Adipocyte (in vitro differentiated cells): ENCODE results near the gene EML1.
"Not testable (repeated sequence)": the region's sequence is repeated elsewhere in the genome, so short reads cannot be mapped to it uniquely, and the experiment has no call there.

Experiments used
- DNase-seq: peaks from one replicate; pipeline ENCODE4 v3.0.0-alpha.2; 2015; ENCODE audit warnings: low read depth
- H3K27me3 ChIP-seq: replicated peaks from 2 replicates; pipeline ENCODE4 v1.7.0; 2013; ENCODE audit warnings: mild to moderate bottlenecking, low read length, moderate library complexity; ENCODE audit not compliant: control insufficient read depth, insufficient read depth
- H3K36me3 ChIP-seq: 2 replicates; pipeline ENCODE4 v1.7.0; 2013; ENCODE audit warnings: low read length, mild to moderate bottlenecking, moderate library complexity; ENCODE audit not compliant: control insufficient read depth, insufficient read depth, severe bottlenecking
- H3K4me1 ChIP-seq: 2 replicates; pipeline ENCODE4 v1.7.0; 2013; ENCODE audit warnings: mild to moderate bottlenecking, low read length, moderate library complexity; ENCODE audit not compliant: control insufficient read depth, insufficient read depth
- H3K4me3 ChIP-seq: 2 replicates; pipeline ENCODE4 v1.7.0; 2013; ENCODE audit warnings: mild to moderate bottlenecking, low read length, moderate library complexity
- H3K9ac ChIP-seq: 2 replicates; pipeline ENCODE4 v1.7.0; 2013; ENCODE audit warnings: mild to moderate bottlenecking, low read length, moderate library complexity
- H3K9me3 ChIP-seq: 2 replicates; pipeline ENCODE4 v1.7.0; 2013; ENCODE audit warnings: mild to moderate bottlenecking, low read length, moderate library complexity; ENCODE audit not compliant: control insufficient read depth

The EML1 gene

DNA sequence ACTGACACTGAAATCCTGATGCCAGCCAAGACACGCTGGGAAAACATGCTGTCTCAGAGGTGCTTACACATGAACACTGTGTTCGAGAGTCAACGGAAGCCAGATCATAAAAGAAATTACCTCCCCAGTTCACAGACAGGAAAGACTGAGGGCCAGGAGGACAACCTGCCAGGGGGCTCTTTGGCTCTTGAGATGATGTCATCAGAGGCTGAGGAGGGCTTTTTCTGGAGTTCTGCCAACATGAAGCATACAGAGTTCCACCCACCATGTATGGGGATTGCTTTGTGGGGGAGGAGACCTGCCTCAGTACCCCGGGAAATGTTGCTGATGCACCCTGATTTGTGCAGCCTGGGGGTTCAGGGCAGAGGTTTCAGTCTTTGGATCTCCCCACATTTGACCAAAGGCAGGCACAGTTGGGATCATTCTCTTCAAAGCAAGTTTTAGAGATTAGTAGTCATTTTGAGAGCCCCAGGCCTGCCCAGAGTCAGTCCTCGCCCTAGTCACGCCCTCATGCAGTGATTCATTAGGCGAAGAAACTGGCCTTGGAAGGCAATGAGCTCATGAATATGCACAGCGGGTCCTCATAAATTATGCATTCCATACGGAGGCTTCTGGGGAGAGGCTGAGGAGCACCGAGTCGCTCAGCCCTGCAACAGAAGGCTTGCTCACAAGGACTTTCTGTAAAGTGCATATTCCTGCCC lies 34.9 kb upstream of the EML1 start:
- Histone ChIP-seq H3K36me3 (no peaks in the 10 kb centered on the region), H3K4me1 (peaks cover 54% of the 10 kb centered on the region), H3K9ac (no peak overlapping the region), H3K27me3 (no peaks in the 10 kb centered on the region), H3K9me3 (no peaks in the 10 kb centered on the region), H3K4me3 (no peak overlapping the region)
- DNase-seq: peak; percentile 89

- peaks cover 50% of the 10 kb centered on the region for H3K4me1 ChIP-seq
- H3K9me3 ChIP-seq: no peaks in the 10 kb centered on the region
- no peak for DNase-seq
- H3K9ac ChIP-seq: no peak overlapping the region
- no peak overlapping the region for H3K4me3 ChIP-seq
- H3K36me3 ChIP-seq: no peaks in the 10 kb centered on the region
- no peaks in the 10 kb centered on the region for H3K27me3 ChIP-seq
Observed at GRCh38 chr14:99758872-99759545, 34.2 kb upstream of the EML1 start.

- Histone ChIP-seq H3K4me3 (no peak overlapping the region), H3K27me3 (peaks cover 4% of the 10 kb centered on the region)
- DNase-seq: no peak
Observed at GRCh38 chr14:99759546-99759925, 33.7 kb upstream of the EML1 start.

GRCh38 chr14:99760817-99761216 lies 32.4 kb upstream of the EML1 start:
- no peak for DNase-seq
- H3K36me3 ChIP-seq: no peaks in the 10 kb centered on the region
- H3K4me1 ChIP-seq: peaks cover 32% of the 10 kb centered on the region
- H3K27me3 ChIP-seq: peaks cover 4% of the 10 kb centered on the region
- H3K4me3 ChIP-seq: no peak overlapping the region
- no peaks in the 10 kb centered on the region for H3K9me3 ChIP-seq
- no peak overlapping the region for H3K9ac ChIP-seq

More at GRCh38 chr14:99759546-99759925, 33.7 kb upstream of the EML1 start:
- Histone ChIP-seq H3K9ac (no peak overlapping the region), H3K4me1 (peaks cover 44% of the 10 kb centered on the region), H3K9me3 (no peaks in the 10 kb centered on the region), H3K36me3 (no peaks in the 10 kb centered on the region)

DNA sequence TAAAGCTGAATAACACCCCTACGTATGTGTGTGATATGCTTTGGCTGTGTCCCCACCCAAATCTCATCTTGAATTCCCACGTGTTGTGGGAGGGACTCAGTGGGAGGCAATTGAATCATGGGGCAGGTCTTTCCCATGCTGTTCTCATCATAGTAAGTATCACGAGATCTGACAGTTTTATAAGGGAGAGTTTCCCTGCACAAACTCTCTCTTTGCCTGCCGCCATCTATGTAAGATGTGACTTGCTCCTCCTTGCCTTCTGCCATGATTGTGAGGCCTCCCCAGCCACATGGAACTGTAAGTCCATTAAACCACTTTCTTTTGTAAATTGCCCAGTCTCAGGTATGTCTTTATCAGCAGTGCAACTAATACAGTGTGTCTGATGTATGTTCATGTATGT lies 30.3 kb upstream of the EML1 start:
- H3K4me3 ChIP-seq, H3K9ac ChIP-seq, H3K36me3 ChIP-seq, H3K27me3 ChIP-seq, DNase-seq, H3K9me3 ChIP-seq: not testable (repeated sequence)
- peaks cover 19% of the 10 kb centered on the region for H3K4me1 ChIP-seq

GRCh38 chr14:99763527-99764221 lies 29.5 kb upstream of the EML1 start:
- DNase-seq: no peak
- peaks cover 17% of the 10 kb centered on the region for H3K4me1 ChIP-seq
- H3K4me3 ChIP-seq: no peak overlapping the region
- H3K36me3 ChIP-seq: no peaks in the 10 kb centered on the region
- H3K9me3 ChIP-seq: no peaks in the 10 kb centered on the region
- peaks cover 4% of the 10 kb centered on the region for H3K27me3 ChIP-seq
- H3K9ac ChIP-seq: no peak overlapping the region

DNA sequence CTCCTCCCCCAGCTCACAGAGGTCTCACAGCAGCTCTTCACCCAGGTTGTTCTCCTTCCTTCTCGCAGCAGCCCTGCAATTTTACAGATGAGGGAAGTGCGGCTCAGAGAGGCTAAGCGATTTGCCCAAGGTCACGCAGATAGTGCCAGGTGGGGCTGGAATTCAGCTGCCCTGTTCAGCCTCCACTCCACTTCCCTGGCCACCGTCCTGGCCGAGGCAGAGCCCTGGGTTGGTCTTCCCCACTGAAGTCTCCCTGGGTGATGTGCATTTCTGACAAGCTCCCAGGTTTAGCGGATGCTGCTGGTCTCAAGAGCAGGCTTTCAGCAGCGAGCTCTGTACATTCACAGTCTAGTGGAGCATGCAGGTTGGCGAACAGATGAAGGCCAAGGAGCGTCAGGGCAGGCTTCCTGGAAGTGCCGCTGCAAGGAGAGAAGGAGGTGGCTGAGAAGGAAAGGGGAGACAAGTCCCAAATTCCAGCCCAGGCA lies 28.9 kb upstream of the EML1 start:
- no peak overlapping the region for H3K4me3 ChIP-seq
- H3K9ac ChIP-seq: no peak overlapping the region
- H3K27me3 ChIP-seq: peaks cover 4% of the 10 kb centered on the region
- no peaks in the 10 kb centered on the region for H3K9me3 ChIP-seq
- H3K4me1 ChIP-seq: peaks cover 14% of the 10 kb centered on the region
- no peak for DNase-seq
- no peaks in the 10 kb centered on the region for H3K36me3 ChIP-seq

- H3K27me3 ChIP-seq: peaks cover 4% of the 10 kb centered on the region
- peaks cover 19% of the 10 kb centered on the region for H3K4me1 ChIP-seq
- no peaks in the 10 kb centered on the region for H3K36me3 ChIP-seq
- no peaks in the 10 kb centered on the region for H3K9me3 ChIP-seq
- no peak overlapping the region for H3K9ac ChIP-seq
- no peak for DNase-seq
- no peak overlapping the region for H3K4me3 ChIP-seq
Observed at GRCh38 chr14:99768381-99768780, 24.8 kb upstream of the EML1 start.

DNA sequence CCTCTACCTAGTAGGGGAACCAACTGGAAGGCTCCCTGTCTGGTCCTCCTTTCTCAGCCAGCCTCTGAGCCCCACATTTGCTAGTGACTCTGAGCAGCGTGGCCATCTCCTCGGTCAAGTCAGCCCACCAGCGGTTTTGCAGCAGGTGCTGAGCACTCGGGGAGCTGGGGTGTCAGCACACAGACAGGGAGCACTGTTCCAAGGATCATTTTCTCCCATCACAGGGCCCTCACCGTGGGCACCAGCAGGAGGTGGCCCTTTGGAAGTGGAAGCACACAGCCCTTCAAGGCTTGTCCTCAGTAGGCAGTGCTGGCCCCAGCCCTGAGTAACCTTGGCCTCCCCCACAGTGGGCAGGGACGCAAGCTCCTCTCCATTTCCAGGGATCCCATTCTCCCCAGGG lies 24.1 kb upstream of the EML1 start:
- no peak for DNase-seq
- no peaks in the 10 kb centered on the region for H3K36me3 ChIP-seq
- H3K4me1 ChIP-seq: peaks cover 19% of the 10 kb centered on the region

GRCh38 chr14:99769799-99770198 lies 23.4 kb upstream of the EML1 start:
- H3K4me3 ChIP-seq: no peak overlapping the region
- peaks cover 19% of the 10 kb centered on the region for H3K4me1 ChIP-seq
- no peaks in the 10 kb centered on the region for H3K27me3 ChIP-seq
- no peak for DNase-seq
- H3K9me3 ChIP-seq: no peaks in the 10 kb centered on the region
- no peaks in the 10 kb centered on the region for H3K36me3 ChIP-seq
- H3K9ac ChIP-seq: no peak overlapping the region

More for the DNA sequence above, 24.1 kb upstream of the EML1 start:
- no peak overlapping the region for H3K4me3 ChIP-seq
- H3K9me3 ChIP-seq: no peaks in the 10 kb centered on the region
- peaks cover 4% of the 10 kb centered on the region for H3K27me3 ChIP-seq
- H3K9ac ChIP-seq: no peak overlapping the region
